OCI-M1 (cell line): Measurements from ENCODE around the gene LAMC2.

Experiments
- DNase-seq: peaks from one replicate; lab custom pipeline; 2025; lab: John Stamatoyannopoulos, UW

The LAMC2 gene

DNA sequence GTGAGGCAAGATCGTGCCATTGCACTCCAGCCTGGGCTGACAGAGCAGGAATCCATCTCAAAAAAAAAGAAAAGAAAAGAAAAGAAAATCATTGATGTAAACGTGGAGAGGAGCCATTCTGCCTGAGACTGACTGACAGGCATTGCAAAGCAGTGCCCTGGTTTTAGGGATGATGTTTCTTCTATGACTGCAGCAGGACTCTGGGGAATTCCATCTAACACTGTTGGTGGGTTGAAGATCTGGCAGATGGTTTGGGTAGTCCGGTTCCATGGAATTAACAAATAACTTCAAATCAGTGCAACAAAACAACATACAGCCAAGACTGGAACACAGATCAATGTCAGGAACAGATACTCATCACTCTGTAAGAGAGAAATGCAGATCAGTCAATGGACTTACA lies 17.8 kb upstream of the LAMC2 start:
- no peak for DNase-seq

DNA sequence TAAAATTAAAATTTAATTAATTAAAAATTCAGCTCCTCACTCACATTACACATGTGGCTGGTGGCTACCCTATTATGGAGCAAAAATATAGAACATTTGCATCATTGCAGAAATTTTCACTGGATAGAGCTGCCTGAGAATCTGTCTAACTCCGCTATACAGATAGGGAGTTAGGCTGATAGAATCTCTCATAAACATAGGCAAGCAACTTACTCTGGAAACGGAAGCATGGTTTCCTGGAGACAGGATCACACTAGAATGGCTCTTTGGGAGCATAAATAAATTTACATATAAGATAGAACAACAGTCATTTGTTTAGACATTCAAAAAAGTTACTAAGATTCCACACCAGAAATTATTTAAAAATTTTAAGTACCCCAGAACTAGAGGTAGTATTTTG lies 12.2 kb upstream of the LAMC2 start:
- DNase-seq: no peak

GRCh38 chr1:183175631-183176030 lies 10.4 kb upstream of the LAMC2 start:
- DNase-seq: no peak

- no peak for DNase-seq
Measured at GRCh38 chr1:183178545-183178944, 7.5 kb upstream of the LAMC2 start.

DNA sequence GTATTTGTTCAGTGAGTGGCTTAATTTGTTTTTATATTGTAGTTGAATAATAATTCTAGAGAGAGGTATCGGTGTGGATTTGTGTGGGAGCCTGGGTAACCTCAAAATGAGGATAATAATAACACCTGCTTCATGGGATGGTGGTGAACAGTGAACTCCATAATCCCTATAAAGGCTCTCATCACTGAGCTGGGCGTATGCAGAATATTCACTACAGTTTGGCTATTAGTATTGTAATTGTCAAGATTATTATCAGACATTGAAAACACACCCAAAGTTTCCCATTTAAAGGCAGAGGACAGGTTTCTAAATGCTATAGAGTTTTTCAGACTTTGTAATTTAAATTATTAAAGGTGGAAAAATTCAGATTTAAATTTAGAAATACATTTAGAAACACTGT lies 7.0 kb upstream of the LAMC2 start:
- DNase-seq: no peak

DNA sequence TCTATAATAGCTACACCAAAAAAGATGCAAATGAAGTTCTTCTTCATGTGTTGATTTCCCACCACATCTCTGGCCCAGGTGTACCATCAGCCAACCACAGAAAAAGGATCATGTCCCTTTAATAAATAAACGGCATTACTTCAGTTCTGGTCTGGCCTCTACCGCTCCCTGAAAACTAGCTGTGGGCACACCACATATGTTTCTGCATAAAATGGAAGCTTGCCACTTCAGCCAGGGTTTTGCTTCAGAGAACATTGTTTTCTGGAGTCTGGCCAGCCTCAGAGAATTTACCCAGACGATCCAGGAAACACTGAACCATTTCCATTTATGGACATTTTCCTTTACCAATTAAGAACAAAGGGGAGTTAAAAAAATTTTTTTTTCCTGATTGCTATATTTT lies 5.8 kb upstream of the LAMC2 start:
- DNase-seq: no peak

- no peak for DNase-seq
Measured at GRCh38 chr1:183180634-183181056, 5.4 kb upstream of the LAMC2 start.

DNA sequence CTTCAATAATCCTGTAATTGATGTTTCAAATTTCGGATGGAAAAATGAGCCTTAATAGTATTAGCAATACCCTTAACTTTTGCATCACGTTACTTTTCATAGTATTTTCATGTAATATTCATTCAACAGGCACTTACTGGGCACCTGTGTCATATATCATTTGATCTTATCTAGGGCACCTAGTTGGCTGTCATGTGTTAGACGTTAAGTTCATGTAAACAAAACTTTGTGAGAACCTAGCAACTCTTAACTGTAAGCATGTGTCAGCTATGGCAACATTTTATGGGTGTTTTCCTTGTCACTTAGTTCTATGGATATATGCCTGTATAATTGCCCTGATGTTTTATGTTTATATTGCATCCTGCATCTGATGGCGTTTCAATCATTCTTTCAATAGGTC lies 777 bp downstream of the LAMC2 start:
- DNase-seq: no peak

DNA sequence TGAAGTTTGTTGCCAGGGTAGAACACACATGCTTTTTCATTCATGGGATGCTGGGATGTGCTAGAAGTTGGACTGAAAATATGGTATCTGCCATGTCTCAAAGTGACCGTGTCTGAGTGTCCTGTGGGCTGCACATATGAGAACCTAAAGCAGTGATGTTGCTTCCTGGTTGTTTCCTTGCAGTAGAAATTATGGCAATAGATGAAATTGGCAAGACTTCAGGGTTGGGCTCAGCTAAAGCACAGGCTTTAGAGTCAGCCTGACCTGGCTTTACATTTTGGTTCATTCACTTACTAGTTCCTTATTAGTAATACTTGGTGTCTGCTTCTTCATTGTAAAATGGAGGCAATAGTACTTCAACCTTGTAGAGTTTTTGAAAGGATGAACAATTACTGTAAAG lies 2.2 kb downstream of the LAMC2 start:
- no peak for DNase-seq

GRCh38 chr1:183191833-183192232 lies 5.8 kb downstream of the LAMC2 start:
- DNase-seq: no peak

DNA sequence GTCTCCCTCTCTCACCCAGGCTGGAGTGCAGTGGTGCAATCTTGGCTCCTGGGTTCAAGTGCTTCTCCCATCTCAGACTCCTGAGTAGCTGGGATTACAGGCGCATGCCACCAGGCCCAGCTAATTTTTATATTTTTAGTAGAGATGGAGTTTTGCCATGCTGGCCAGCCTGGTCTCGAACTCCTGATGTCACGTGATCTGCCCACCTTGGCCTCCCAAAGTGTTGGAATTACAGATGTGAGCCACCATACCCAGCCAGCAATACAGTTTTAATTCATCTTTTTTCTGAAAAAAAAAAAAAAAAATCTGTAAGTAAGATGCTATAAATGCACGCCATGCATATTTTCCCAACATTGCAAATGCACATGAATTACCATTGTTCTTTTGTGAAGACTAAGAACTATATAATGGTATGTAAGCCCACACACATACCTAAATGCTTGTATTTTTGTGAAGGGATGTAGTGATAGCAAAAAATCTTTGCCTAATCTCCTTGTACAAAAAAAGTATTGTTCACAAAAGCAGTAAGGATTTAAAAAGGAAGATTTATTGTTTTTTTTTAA lies 8.0 kb downstream of the LAMC2 start:
- no peak for DNase-seq

DNA sequence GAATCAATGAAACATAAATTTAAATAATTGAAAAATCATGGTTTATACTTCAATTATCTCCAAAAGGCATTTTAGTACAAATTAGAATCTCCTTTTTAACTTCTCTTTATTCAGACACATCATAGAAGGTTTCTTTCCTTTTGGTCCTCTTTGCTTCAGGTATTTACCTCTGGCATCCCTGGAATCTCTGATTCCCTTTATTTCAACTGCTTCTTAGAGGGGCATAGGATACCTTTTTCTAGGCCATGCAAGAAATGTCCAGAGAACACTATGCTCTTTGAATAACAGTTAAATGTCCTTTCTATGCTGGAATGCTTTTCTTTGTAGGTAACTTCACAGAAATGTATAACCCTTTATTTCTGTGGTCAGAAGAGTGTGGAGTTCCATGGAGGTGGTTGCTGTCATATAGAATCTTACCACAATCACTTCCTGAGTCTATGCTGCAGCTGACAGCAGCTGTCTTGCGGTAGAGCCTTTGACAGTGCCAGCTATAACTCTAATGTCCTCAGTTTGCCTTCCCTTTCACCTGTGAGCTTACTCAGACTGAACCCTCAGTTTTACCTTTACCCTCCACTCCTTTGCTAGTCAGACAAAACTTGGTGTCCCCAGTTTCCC lies 8.6 kb downstream of the LAMC2 start:
- no peak for DNase-seq

DNA sequence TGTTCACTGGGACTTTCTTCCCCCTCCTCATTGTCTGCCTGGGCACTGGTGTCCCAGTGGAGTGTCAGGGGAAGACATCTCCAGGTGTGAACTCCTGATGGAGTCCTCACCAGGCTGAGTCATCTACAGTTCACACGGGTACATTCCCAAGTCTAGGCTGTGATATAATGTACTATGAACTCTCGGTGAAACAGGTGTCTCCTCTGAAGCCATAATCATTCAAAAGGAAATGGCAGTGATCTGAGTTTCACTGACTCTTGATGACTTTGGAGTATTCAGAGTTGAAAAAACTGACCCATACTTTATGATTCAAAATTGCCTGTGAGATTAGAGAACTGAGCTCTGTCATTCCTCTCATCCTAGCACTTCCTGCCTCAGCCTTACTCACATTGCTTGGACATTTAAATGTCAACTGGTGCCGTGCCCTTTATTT lies 9.1 kb downstream of the LAMC2 start:
- DNase-seq: no peak

DNA sequence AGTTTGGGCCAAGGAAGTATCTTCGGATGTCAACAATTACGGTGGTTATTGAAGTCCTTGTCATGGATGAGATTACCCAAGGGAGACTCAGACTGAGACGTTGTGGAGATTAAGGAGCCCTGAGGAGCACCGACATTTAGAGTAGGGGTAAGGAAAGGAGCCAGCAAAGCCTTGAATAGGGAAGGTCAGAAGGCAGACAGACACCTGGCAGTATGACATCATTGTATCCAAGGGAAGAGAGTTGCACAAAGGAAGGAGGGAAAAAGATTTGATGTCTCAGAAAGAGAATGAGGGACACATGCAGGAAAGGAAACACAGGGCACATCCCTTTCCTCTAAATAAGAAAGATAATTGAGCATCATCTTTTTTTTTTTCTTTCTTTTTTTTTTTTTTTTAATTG lies 11.7 kb downstream of the LAMC2 start:
- no peak for DNase-seq

DNA sequence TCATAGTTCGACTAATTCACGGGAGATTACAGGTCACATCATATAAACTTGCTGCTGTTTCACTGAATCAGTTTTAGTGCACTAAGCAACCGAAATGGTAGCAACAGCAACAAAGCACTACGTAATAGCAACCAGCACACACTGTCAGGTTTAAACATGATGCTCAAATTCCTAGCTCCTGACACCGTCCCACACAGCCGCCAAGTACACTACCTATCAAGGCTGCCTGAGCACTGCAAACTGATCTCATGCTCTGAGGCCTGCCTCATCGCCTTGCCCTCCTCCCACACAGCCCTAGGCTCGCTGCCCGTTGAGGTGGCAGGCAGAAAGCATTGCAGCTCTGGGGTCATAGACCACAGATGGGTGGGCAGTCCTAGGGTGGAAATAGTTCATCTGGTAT lies 12.4 kb downstream of the LAMC2 start:
- DNase-seq: no peak

DNA sequence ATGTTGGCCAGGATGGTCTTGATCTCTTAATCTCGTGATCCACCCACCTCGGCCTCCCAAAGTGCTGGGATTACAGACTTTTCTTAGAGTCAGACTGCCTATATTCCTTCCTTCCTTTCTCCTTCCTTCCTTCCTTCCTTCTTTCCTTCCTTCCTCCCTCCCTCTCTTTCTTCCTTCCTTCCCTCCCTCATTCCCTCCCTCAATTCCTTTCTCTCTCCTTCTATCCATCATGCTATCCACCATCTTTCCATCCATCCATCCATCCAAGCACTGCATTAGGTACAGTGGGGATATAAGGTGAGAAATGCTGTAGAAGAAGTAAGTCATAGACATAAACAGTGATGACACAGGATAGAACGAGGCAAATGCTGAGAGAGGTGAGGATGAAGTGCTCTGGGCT lies 13.2 kb downstream of the LAMC2 start:
- no peak for DNase-seq

GRCh38 chr1:183200451-183200850 lies 14.4 kb downstream of the LAMC2 start:
- no peak for DNase-seq

GRCh38 chr1:183203094-183203493 lies 17.0 kb downstream of the LAMC2 start:
- DNase-seq: no peak

- no peak for DNase-seq
Measured at GRCh38 chr1:183205196-183205781, 19.2 kb downstream of the LAMC2 start.

GRCh38 chr1:183206538-183207122 lies 20.6 kb downstream of the LAMC2 start:
- no peak for DNase-seq

DNA sequence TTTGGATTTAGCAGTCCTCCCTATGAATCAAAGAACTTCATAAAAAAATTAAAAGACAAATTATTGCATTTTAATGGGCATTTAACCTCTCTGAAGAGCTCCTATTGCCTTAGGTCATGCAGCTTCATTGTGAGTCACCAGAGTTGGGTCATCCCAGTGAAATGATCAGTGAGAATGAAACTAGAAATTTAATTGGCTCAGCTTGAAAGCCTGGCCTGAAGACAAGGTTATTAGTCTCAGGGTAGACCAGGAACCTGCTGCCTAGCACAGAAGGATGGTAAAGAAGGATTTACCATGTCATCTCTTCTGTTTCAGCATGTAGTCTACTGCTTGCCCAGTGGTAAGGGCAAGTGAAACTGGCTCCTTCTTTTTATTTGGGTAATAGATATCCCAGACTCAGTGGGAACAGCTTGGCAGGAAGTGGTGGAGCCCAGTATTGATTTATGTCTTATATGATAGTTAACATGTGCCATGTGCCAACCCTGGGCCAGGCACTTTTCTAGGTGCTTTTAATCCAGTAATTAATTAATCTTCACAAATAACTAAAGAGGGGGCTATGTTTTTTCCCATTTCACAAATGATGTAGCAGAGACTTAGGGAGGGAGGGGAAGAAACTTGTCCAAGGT lies 23.6 kb downstream of the LAMC2 start:
- DNase-seq: peak; percentile 79

DNA sequence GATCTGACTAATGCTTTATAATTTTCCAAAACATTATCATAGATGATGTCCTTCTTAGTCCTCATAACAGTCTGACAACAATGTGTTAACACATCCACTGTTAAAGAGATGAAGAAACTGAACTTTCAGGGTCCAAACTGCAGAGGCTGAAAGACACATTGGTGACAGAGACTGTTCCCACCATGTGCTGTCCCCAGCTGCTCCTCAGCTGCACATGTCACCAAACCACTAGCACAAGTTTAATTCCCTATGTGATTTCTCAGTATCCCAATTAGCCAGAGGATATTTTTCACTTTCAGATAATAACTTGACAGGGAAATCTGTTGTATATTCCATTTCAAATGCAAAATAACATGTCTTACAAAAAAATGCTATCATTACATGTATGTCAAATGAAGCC lies 24.6 kb downstream of the LAMC2 start:
- no peak for DNase-seq

DNA sequence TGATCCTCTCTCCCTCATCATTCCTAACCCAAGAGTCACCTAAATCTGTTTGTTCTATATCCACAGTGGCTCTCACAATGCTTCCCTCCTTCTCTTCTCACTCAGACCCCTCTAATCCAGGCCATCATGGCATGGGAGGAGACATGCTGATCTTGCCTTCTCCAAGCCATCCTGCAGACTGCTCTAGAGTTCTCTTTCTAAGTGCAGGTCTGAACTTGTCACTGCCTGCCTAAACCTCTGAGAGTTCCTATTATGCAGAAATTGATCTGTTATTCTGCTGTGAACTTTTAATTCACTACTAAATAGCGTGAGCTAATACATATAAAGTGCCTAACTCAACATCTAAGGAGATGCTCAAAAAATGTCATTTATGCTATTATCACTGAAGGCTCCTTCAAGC lies 26.8 kb downstream of the LAMC2 start:
- DNase-seq: no peak
